GM12878 (cell line): ENCODE data around the gene RAB6B. TPM values are rescaled to one million over a fixed set of nuclear protein-coding genes. Genes with fewer than 3 reads are reported as not detected.

Experiments used
- ATAC-seq: fragments of 200-7000 bp; cut with Tn5 transposase; 3 replicates; pipeline ENCODE4 v1.9.1; 2020; ENCODE audit warnings: mild to moderate bottlenecking, moderate library complexity
- BruUV-seq: library from RNA; stranded (reverse); fragments of 400-500 nt; replicated peaks from 2 replicates; lab custom pipeline; 2021; lab: Mats Ljungman, UMichigan
- CTCF ChIA-PET: fragments of 300-600 bp; sonication (Branson Sonifier 250); formaldehyde crosslinking; extraction: SDS; loops from one replicate; lab custom pipeline; 2021; ENCODE audit warnings: inconsistent platforms; lab: Yijun Ruan, JAX
- POLR2A ChIA-PET: fragments of 350-600 bp; formaldehyde crosslinking; extraction: SDS; loops from one replicate; lab custom pipeline; 2021; ENCODE audit warnings: inconsistent platforms; lab: Charles Lee
- RAD21 ChIA-PET: fragments of 300-600 bp; sonication (Branson Sonifier 250); formaldehyde crosslinking; loops from one replicate; lab custom pipeline; 2023; ENCODE audit warnings: antibody characterized with exemption; ENCODE audit not compliant: unreplicated experiment; lab: Charles Lee
- SMC1A ChIA-PET: fragments of 300-600 bp; sonication (Branson Sonifier 250); formaldehyde crosslinking; loops from one replicate; lab custom pipeline; 2023; ENCODE audit not compliant: unreplicated experiment, uncharacterized antibody; lab: Charles Lee
- DNase-seq: peaks from one replicate; pipeline ENCODE4 v3.0.0-alpha.2; 2011; ENCODE audit warnings: low read depth, low spot score
- FAIRE-seq: peaks from 3 replicates; lab custom pipeline; 2011; peaks lifted over from hg19 to GRCh38; lab: Jason Lieb, UNC
- H2AFZ ChIP-seq: 2 replicates; pipeline ENCODE4 v1.6.0; 2011; ENCODE audit warnings: low read depth, low read length, control low read depth; ENCODE audit not compliant: control insufficient read depth
- H3K27ac ChIP-seq: 2 replicates; pipeline ENCODE4 v1.5.1; 2011; ENCODE audit warnings: control low read depth; ENCODE audit not compliant: control insufficient read depth, insufficient read depth
- H3K27me3 ChIP-seq, 2 experiments: replicated peaks in 1 of 2; 2 replicates each; pipeline versions ENCODE4 v1.6.0 to v1.6.1; 2011; ENCODE audit warnings: low read length in 1 of 2; ENCODE audit not compliant: control insufficient read depth in 2 of 2, insufficient read depth in 2 of 2
- H3K36me3 ChIP-seq, 2 experiments: 2 replicates each; pipeline ENCODE4 v1.5.1; 2011; ENCODE audit warnings: low read length in 1 of 2; ENCODE audit not compliant: control insufficient read depth in 2 of 2, insufficient read depth in 2 of 2
- H3K4me1 ChIP-seq: 2 replicates; pipeline ENCODE4 v1.6.1; 2011; ENCODE audit warnings: mild to moderate bottlenecking, low read length, moderate library complexity, mixed read lengths; ENCODE audit not compliant: control insufficient read depth, insufficient read depth
- H3K4me2 ChIP-seq: 2 replicates; pipeline ENCODE4 v1.6.0; 2011; ENCODE audit warnings: control low read depth; ENCODE audit not compliant: control insufficient read depth, insufficient read depth
- H3K4me3 ChIP-seq: fragments of 200-600 bp; sonication (generic); 2 replicates; pipeline ENCODE4 v1.5.1; 2016
- H3K79me2 ChIP-seq: 2 replicates; pipeline ENCODE4 v1.6.0; 2011; ENCODE audit warnings: low read length; ENCODE audit not compliant: control insufficient read depth, insufficient read depth
- H3K9ac ChIP-seq: 2 replicates; pipeline ENCODE4 v1.8.0; 2011; ENCODE audit warnings: low read length, control low read depth, mixed read lengths; ENCODE audit not compliant: control insufficient read depth, insufficient read depth
- H3K9me3 ChIP-seq: replicated peaks from 3 replicates; pipeline ENCODE4 v1.5.1; 2011; ENCODE audit warnings: mild to moderate bottlenecking, low read length; ENCODE audit not compliant: control insufficient read depth, insufficient read depth
- H4K20me1 ChIP-seq: 2 replicates; pipeline ENCODE4 v1.6.0; 2011; ENCODE audit not compliant: control insufficient read depth, insufficient read depth
- BHLHE40 ChIP-seq, 2 experiments: fragments of 450-650 bp in 1 of 2; IDR thresholded peaks; 2 replicates each; pipeline ENCODE4 v1.6.1; 2011 to 2017; ENCODE audit warnings: low read depth in 2 of 2, borderline replicate concordance in 1 of 2, improper control_type of control experiment in 1 of 2, low read length in 1 of 2, mild to moderate bottlenecking in 1 of 2
- CEBPZ ChIP-seq: fragments of 150-350 bp; IDR thresholded peaks from 2 replicates; pipeline ENCODE4 v1.6.1; 2016; ENCODE audit warnings: low read depth, low read length
- CHD1 ChIP-seq: IDR thresholded peaks from 2 replicates; pipeline ENCODE4 v1.6.1; 2012; ENCODE audit warnings: low read depth, low read length, improper control_type of control experiment
- CHD2 ChIP-seq: IDR thresholded peaks from 2 replicates; pipeline ENCODE4 v1.6.1; 2011; ENCODE audit warnings: low read depth, low read length, improper control_type of control experiment, borderline replicate concordance
- EGR1 ChIP-seq, 2 experiments: IDR thresholded peaks; 1 replicate in 1 of 2; 2 replicates in 1 of 2; pipeline ENCODE4 v1.6.1; 2011 to 2012; ENCODE audit warnings: low read depth in 2 of 2, low read length in 2 of 2, borderline replicate concordance in 1 of 2, mild to moderate bottlenecking in 1 of 2, moderate library complexity in 1 of 2
- GATAD2B ChIP-seq: fragments of 450-650 bp; conservative IDR thresholded peaks from 2 replicates; pipeline ENCODE4 v1.6.1; 2017; ENCODE audit warnings: low read depth, mild to moderate bottlenecking, moderate library complexity
- HDAC2 ChIP-seq: fragments of 200-600 bp; sonication (generic); IDR thresholded peaks from 2 replicates; pipeline ENCODE4 v1.6.1; 2017
- IRF4 ChIP-seq: IDR thresholded peaks from 2 replicates; pipeline ENCODE4 v1.6.1; 2011; ENCODE audit warnings: low read depth, low read length
- KAT2A ChIP-seq: conservative IDR thresholded peaks from 2 replicates; pipeline ENCODE4 v1.6.1; 2011; ENCODE audit warnings: low read depth, low read length; ENCODE audit not compliant: control insufficient read depth
- MAX ChIP-seq: IDR thresholded peaks from 2 replicates; pipeline ENCODE4 v1.6.1; 2012; ENCODE audit warnings: low read depth, low read length, improper control_type of control experiment
- SIX5 ChIP-seq: IDR thresholded peaks from 2 replicates; pipeline ENCODE4 v1.6.1; 2011; ENCODE audit warnings: mild to moderate bottlenecking, low read depth, low read length, moderate library complexity; ENCODE audit not compliant: severe bottlenecking
- WGBS: methylation state at CpG from one replicate; pipeline ENCODE4 v1.1.6; 2016; ENCODE audit warnings: low lambda C conversion rate; ENCODE audit not compliant: insufficient replicate concordance, insufficient coverage; ENCODE audit errors: missing lambda C conversion rate; 5-methylcytosine and 5-hydroxymethylcytosine counted together
- in situ Hi-C: fragments of 300-500 bp; cut with MboI; formaldehyde crosslinking; loops from 9 replicates; pipeline ENCODE4 v1.14.3; 2018; ENCODE audit warnings: mixed read lengths
- intact Hi-C: fragments of 100-400 bp; cut with micrococcal nuclease; formaldehyde crosslinking; loops from one replicate; pipeline ENCODE4 v1.14.2; 2022; ENCODE audit not compliant: unreplicated experiment
- polyA plus RNA-seq, 11 experiments: library from polyadenylated mRNA; depleted of rRNA in 4 of 11; unstranded in 6 of 11; stranded (reverse) in 5 of 11; fragments of >200 nt; fragmentation: Nextera tagmentation in 4 of 11; fragmentation: Illumina TruSeq in 1 of 11; extraction: Ambion mirVana in 4 of 11; extraction: Trizol in 1 of 11; gene quantifications; 1 replicate in 1 of 11; 2 replicates in 10 of 11; pipeline versions ENCODE4 v1.2.1 to v1.2.3, GENCODE V29; 2011 to 2016; ENCODE audit warnings: inconsistent platforms in 2 of 11, missing spikeins in 2 of 11, low read depth in 1 of 11
- total RNA-seq, 4 experiments: library from RNA; depleted of rRNA in 3 of 4; stranded (reverse); fragments of >200 nt in 3 of 4; fragmentation: Illumina TruSeq in 1 of 4; extraction: Trizol in 1 of 4; gene quantifications; 2 replicates each; pipeline versions ENCODE4 v1.2.1 to v1.2.3, GENCODE V29; 2013 to 2021

Gene RAB6B
- total and polyA plus RNA-seq, 10 of the 15 experiments (the other 5 are each of a cell fraction or from before 2014, with no cell fraction given), result 0.01 to 0.16 (median 0.04) TPM; not detected in 5

GRCh38 chr3:133870822-133871221, 24.9 kb downstream of the RAB6B start:
- FAIRE-seq, result no peak
- no peak overlapping the region for H3K4me3 ChIP-seq
- no peak overlapping the region for H3K4me2 ChIP-seq
- no peaks in the 10 kb centered on the region for H3K36me3 ChIP-seq
- no peak for DNase-seq
- H3K9me3 ChIP-seq, result no peaks in the 10 kb centered on the region
- BruUV-seq, result no TSS peak
- in situ Hi-C loops, result no loop called here
- no peaks in the 10 kb centered on the region for H3K4me1 ChIP-seq
- no peak overlapping the region for H2AFZ ChIP-seq
- ChIA-PET POLR2A (no interaction called here), CTCF (no interaction called here), RAD21 (no interaction called here), SMC1A (interaction anchor here (1.1 kb wide), 1 partner anchor 9 kb away, joined by 3 read pairs; no protein-coding TSS in a partner anchor)
- H3K79me2 ChIP-seq, result no peaks in the 10 kb centered on the region
- H3K27ac ChIP-seq, result no peak overlapping the region
- intact Hi-C loops, result no loop called here
- ATAC-seq, result no peak
- no peak overlapping the region for H3K9ac ChIP-seq
- TF ChIP-seq GATAD2B, result no peak
- TF ChIP-seq IRF4, result no peak
- TF ChIP-seq MAX, result no peak
- TF ChIP-seq BHLHE40 (IDR thresholded peaks at IDR 0.05; ENCODE audit: borderline replicate concordance in 1 of 2, low read depth in 2 of 2, low read length in 1 of 2), result no peak
- TF ChIP-seq CHD1, result no peak
- TF ChIP-seq HDAC2, result no peak
- H4K20me1 ChIP-seq, result no peaks in the 10 kb centered on the region
- peaks cover 1 to 5% of the 10 kb centered on the region in 2 experiments; a peak in 2 of 4 replicates for H3K27me3 ChIP-seq

DNA sequence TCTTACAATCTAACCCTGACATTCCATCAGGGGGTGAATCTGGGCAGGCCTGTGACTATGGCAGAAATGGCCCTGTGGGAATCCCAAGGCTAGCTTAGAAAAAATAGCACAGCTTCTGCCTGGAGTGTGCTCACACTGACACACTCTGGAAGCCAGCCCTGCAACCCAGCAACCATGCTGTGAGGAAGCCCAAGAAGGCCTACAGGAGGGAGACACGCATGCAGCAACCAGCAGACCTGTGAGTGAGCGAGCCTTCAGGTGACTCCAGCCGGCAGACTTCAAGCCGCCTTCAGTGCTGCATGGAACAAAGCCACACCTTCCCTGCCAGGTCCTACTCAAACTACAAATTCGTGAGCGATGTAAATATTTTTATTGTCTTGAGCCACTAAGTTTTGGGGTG, 26.1 kb downstream of the RAB6B start:
- TF ChIP-seq SIX5, result no peak
- no peak for TF ChIP-seq EGR1 (IDR thresholded peaks at IDR 0.05; ENCODE audit: borderline replicate concordance in 1 of 2, low read depth in 2 of 2, low read length in 2 of 2)
- no peak for TF ChIP-seq CEBPZ
- TF ChIP-seq KAT2A, result no peak
- TF ChIP-seq CHD2, result no peak
- TF ChIP-seq, all 136 proteins: peak for 0
- no peak overlapping the region for H3K9ac ChIP-seq
- no peak overlapping the region for H3K4me2 ChIP-seq
- FAIRE-seq, result no peak
- H2AFZ ChIP-seq, result no peak overlapping the region
- no peaks in the 10 kb centered on the region for H4K20me1 ChIP-seq
- 34% methylated on average over 6 of the region's 6 CpGs for WGBS
- ChIA-PET POLR2A (no interaction called here), CTCF (no interaction called here), SMC1A (no interaction called here), RAD21 (no interaction called here)
- intact Hi-C loops (no loop called here), in situ Hi-C loops (no loop called here)
- no peak overlapping the region for H3K27ac ChIP-seq
- H3K4me3 ChIP-seq, result no peak overlapping the region
- no peaks in the 10 kb centered on the region for H3K4me1 ChIP-seq
- no TSS peak for BruUV-seq
- H3K79me2 ChIP-seq, result no peaks in the 10 kb centered on the region
- peaks cover 1 to 5% of the 10 kb centered on the region in 2 experiments; a peak in 2 of 4 replicates for H3K27me3 ChIP-seq
- no peaks in the 10 kb centered on the region for H3K9me3 ChIP-seq
- H3K36me3 ChIP-seq, result no peaks in the 10 kb centered on the region
- ATAC-seq, result no peak
- DNase-seq, result no peak
